Osteoblast (primary cell): ENCODE data around the gene SYCN. TPM values are rescaled to one million over a fixed set of nuclear protein-coding genes. Genes with fewer than 3 reads are reported as not detected.

Source experiments
- DNase-seq: peaks from one replicate; pipeline ENCODE4 v3.0.0; 2011; ENCODE audit warnings: low spot score, mixed read lengths; ENCODE audit not compliant: insufficient read length; ENCODE audit errors: missing footprints
- H2AFZ ChIP-seq: 2 replicates; pipeline ENCODE4 v1.6.0; 2011; ENCODE audit warnings: mild to moderate bottlenecking, low read length
- H3K27ac ChIP-seq: 2 replicates; pipeline ENCODE4 v1.5.1; 2011; ENCODE audit warnings: mild to moderate bottlenecking, low read depth, low read length, moderate library complexity
- H3K27me3 ChIP-seq: 2 replicates; pipeline ENCODE4 v1.6.0; 2012; ENCODE audit warnings: mild to moderate bottlenecking, control low read depth, inconsistent platforms, low read length, moderate library complexity; ENCODE audit not compliant: insufficient read depth
- H3K36me3 ChIP-seq: 2 replicates; pipeline ENCODE4 v1.5.1; 2011; ENCODE audit warnings: mild to moderate bottlenecking, low read length, control low read depth, moderate library complexity; ENCODE audit not compliant: insufficient read depth
- H3K4me1 ChIP-seq: 2 replicates; pipeline ENCODE4 v1.5.1; 2011; ENCODE audit warnings: mild to moderate bottlenecking, low read length, control low read depth, moderate library complexity; ENCODE audit not compliant: insufficient read depth
- H3K4me2 ChIP-seq: 2 replicates; pipeline ENCODE4 v1.6.0; 2011; ENCODE audit warnings: mild to moderate bottlenecking, low read length; ENCODE audit not compliant: insufficient read depth
- H3K4me3 ChIP-seq: fragments of 200-600 bp; sonication (generic); 3 replicates; pipeline ENCODE4 v1.5.1; 2012; ENCODE audit warnings: mild to moderate bottlenecking, low read length, inconsistent platforms; ENCODE audit not compliant: insufficient read depth
- H3K79me2 ChIP-seq: 2 replicates; pipeline ENCODE4 v1.6.0; 2012; ENCODE audit warnings: mild to moderate bottlenecking, low read length, control low read depth, inconsistent platforms; ENCODE audit not compliant: insufficient read depth
- H3K9me3 ChIP-seq: 2 replicates; pipeline ENCODE4 v1.5.1; 2011; ENCODE audit warnings: low read depth, low read length, control low read depth
- H4K20me1 ChIP-seq: 2 replicates; pipeline ENCODE4 v1.6.0; 2012; ENCODE audit warnings: mild to moderate bottlenecking, low read length, control low read depth; ENCODE audit not compliant: insufficient read depth
- CTCF ChIP-seq: IDR thresholded peaks from 2 replicates; pipeline ENCODE4 v1.5.1; 2011; ENCODE audit warnings: mild to moderate bottlenecking, low read depth, low read length, moderate library complexity; ENCODE audit errors: extremely low read depth
- total RNA-seq: library from RNA; depleted of rRNA; stranded (reverse); fragments of >200 nt; gene quantifications from 2 replicates; pipeline ENCODE4 v1.2.3, GENCODE V29; 2012

The SYCN gene
- total RNA-seq, 1 donor, result not detected

DNA sequence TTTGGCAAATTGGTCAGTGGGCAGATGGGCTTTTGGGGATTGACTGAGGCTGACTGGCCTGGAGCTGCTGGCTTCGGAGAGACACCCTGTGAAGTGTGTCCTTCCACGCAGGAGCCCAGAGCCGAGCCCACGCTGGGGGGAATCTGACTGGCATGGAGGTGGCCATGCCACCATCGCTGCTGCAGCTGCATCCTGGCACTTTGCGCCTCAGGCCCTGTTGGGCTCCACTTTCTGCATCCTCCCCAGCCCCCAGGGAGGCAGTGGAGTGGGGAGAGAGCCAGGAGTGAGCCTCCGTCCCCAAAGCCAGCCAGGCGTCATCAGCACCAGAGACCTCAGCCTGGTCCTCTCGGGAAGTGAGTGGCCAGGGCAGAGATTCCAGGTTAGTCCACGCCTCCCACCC lies 24.3 kb downstream of the SYCN start:
- no peak overlapping the region for H3K4me3 ChIP-seq
- peaks cover 17% of the 10 kb centered on the region for H3K36me3 ChIP-seq
- no peak for TF ChIP-seq CTCF
- H3K9me3 ChIP-seq, result no peaks in the 10 kb centered on the region
- H2AFZ ChIP-seq, result no peak overlapping the region
- peaks cover 1% of the 10 kb centered on the region for H4K20me1 ChIP-seq
- H3K4me1 ChIP-seq, result no peaks in the 10 kb centered on the region
- no peak overlapping the region for H3K27ac ChIP-seq
- no peaks in the 10 kb centered on the region for H3K27me3 ChIP-seq
- H3K79me2 ChIP-seq, result no peaks in the 10 kb centered on the region
- DNase-seq, result no peak
- no peak overlapping the region for H3K4me2 ChIP-seq

- peaks cover 17% of the 10 kb centered on the region for H3K36me3 ChIP-seq
- no peak for TF ChIP-seq CTCF
Measured at GRCh38 chr19:39178296-39179006, 25.6 kb downstream of the SYCN start.

DNA sequence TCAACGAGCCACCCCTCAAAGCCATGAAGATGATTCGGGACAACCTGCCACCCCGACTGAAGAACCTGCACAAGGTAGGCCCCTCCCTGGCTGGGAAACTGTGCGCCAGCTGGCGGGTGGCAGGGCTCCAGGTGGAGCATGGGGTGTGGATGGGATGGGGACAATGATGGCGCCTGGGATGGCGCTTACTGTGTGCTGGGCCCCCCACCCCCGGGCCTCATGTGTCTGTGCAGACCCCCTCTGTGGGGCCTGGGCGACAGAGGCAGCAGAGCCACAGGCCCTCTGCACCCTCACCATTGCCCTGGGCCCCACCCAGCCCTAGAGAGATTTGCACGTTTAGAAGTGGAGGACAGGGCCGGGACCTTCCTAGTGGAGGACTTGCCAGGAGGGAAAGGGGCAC lies 26.3 kb downstream of the SYCN start:
- no peak for DNase-seq
- Histone ChIP-seq H3K36me3 (peaks cover 17% of the 10 kb centered on the region), H3K27me3 (no peaks in the 10 kb centered on the region), H4K20me1 (peaks cover 5% of the 10 kb centered on the region), H3K79me2 (no peaks in the 10 kb centered on the region), H3K27ac (no peak overlapping the region), H3K4me2 (no peak overlapping the region), H3K9me3 (no peaks in the 10 kb centered on the region), H3K4me1 (no peaks in the 10 kb centered on the region), H3K4me3 (no peak overlapping the region), H2AFZ (no peak overlapping the region)
- TF ChIP-seq CTCF, result no peak

More at GRCh38 chr19:39178296-39179006, 25.6 kb downstream of the SYCN start:
- no peak overlapping the region for H2AFZ ChIP-seq
- no peak overlapping the region for H3K4me2 ChIP-seq
- DNase-seq, result no peak
- no peaks in the 10 kb centered on the region for H3K4me1 ChIP-seq
- H3K79me2 ChIP-seq, result no peaks in the 10 kb centered on the region
- peaks cover 5% of the 10 kb centered on the region for H4K20me1 ChIP-seq
- H3K9me3 ChIP-seq, result no peaks in the 10 kb centered on the region
- H3K4me3 ChIP-seq, result no peak overlapping the region
- H3K27me3 ChIP-seq, result no peaks in the 10 kb centered on the region
- H3K27ac ChIP-seq, result no peak overlapping the region

DNA sequence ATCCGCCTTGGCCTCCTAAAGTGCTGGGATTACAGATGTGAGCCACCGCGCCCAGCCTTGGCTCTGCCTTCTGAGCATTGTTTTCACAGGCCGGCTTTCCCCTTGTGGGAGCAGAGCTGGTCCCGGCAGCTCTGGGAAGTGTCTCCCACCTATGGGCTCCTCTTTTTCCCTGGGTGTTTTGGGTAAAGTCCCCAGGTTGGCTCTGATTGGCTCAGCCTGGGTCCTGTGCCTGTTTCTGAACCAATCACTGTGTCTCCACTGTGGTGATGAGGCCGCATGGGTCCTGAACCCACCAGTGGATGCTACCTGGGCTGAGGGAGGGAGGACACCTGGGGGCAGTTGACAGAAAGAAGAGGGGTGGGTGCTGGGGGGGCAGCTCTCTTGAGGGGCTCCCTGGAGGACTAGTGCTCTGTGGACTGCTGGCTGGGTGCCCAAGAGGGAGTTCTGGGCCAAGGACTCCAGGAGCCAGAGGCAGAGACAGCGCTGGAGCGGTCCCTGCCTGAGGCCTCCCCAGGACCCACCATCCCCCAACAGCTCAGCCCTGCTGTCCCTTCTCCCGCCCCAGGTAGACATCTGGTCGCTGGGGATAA lies 26.9 kb downstream of the SYCN start:
- no peak overlapping the region for H2AFZ ChIP-seq
- H3K4me1 ChIP-seq, result no peaks in the 10 kb centered on the region
- no peak overlapping the region for H3K4me3 ChIP-seq
- H3K27ac ChIP-seq, result no peak overlapping the region
- H3K79me2 ChIP-seq, result no peaks in the 10 kb centered on the region
- H3K27me3 ChIP-seq, result no peaks in the 10 kb centered on the region
- H3K9me3 ChIP-seq, result no peaks in the 10 kb centered on the region
- DNase-seq, result no peak
- no peak for TF ChIP-seq CTCF
- no peak overlapping the region for H3K4me2 ChIP-seq
- H3K36me3 ChIP-seq, result peaks cover 17% of the 10 kb centered on the region
- peaks cover 8% of the 10 kb centered on the region for H4K20me1 ChIP-seq
